Heart right ventricle (tissue), 16 donors: ENCODE data around the gene ARMC8. TPM values are rescaled to one million over a fixed set of nuclear protein-coding genes. Genes with fewer than 3 reads are reported as not detected.

ENCODE experiments used
- ATAC-seq, 8 donors: fragments of 200-7000 bp; cut with Tn5 transposase; one replicate each; pipeline ENCODE4 v1.9.1; 2020; ENCODE audit warnings: mild to moderate bottlenecking in 8 of 8, moderate library complexity in 8 of 8, moderate number of reproducible peaks in 1 of 8
- DNase-seq, 2 donors: peaks; one replicate each; pipeline ENCODE4 v3.0.0-alpha.2; 2020
- H3K27ac ChIP-seq, 10 donors: fragments of 200-600 bp; sonication (generic) in 2 of 10; one replicate each; pipeline versions ENCODE4 v1.5.0 to v1.8.0; 2020 to 2022; ENCODE audit warnings: mild to moderate bottlenecking in 3 of 10
- H3K27me3 ChIP-seq, 7 donors: fragments of 200-600 bp; one replicate each; pipeline ENCODE4 v1.8.0; 2021 to 2022; ENCODE audit warnings: mild to moderate bottlenecking in 2 of 7
- H3K36me3 ChIP-seq, 9 donors: fragments of 200-600 bp; sonication (generic) in 1 of 9; one replicate each; pipeline versions ENCODE4 v1.5.0 to v1.8.0; 2020 to 2022; ENCODE audit warnings: mild to moderate bottlenecking in 2 of 9
- H3K4me1 ChIP-seq, 9 donors: fragments of 200-600 bp; sonication (generic) in 1 of 9; one replicate each; pipeline versions ENCODE4 v1.5.0 to v1.8.0; 2020 to 2022; ENCODE audit warnings: mild to moderate bottlenecking in 4 of 9
- H3K4me3 ChIP-seq, 10 donors: fragments of 200-600 bp; sonication (generic) in 2 of 10; one replicate each; pipeline versions ENCODE4 v1.5.0 to v1.8.0; 2020 to 2022; ENCODE audit warnings: mild to moderate bottlenecking in 7 of 10, moderate library complexity in 2 of 10
- H3K9me3 ChIP-seq, 11 donors: fragments of 200-600 bp in 10 of 11; sonication (generic) in 2 of 11; one replicate each; pipeline versions ENCODE4 v1.5.0 to v1.8.0; 2013 to 2022; ENCODE audit warnings: mild to moderate bottlenecking in 2 of 11, control low read depth in 1 of 11, moderate library complexity in 1 of 11
- WGBS, 2 donors: extraction: QIAGEN DNeasy Blood & Tissue Kit; methylation state at CpG; one replicate each; pipeline ENCODE4 v1.1.7; 2013; ENCODE audit warnings: inconsistent platforms in 1 of 2; 5-methylcytosine and 5-hydroxymethylcytosine counted together
- intact Hi-C, 10 donors: fragments of 100-400 bp; cut with DNase I; formaldehyde crosslinking; loops; one replicate each; pipeline versions ENCODE4 v1.11.1 to v1.14.2; 2022
- polyA plus RNA-seq, 2 donors: library from polyadenylated mRNA; stranded (reverse); fragments of 200-250 nt; gene quantifications; one replicate each; pipeline ENCODE4 v1.2.3, GENCODE V29; 2013
- total RNA-seq, 10 donors: library from RNA; stranded (reverse); fragmentation: NEBNext Ultra II Directional in 3 of 10; extraction: Animal tissue kit (Norgen Biotek cat#: 25700) in 3 of 10; gene quantifications; one replicate each; pipeline versions ENCODE4 v1.2.1 to v1.2.4, GENCODE V29; 2021 to 2023
- TF ChIP-seq, protein P1 (sequence below), 9 donors: fragments of 200-600 bp; sonication (generic) in 2 of 9; IDR thresholded peaks; one replicate each; pipeline versions ENCODE4 v1.5.0 to v1.8.0; 2021 to 2022; ENCODE audit warnings: antibody characterized with exemption in 9 of 9, mild to moderate bottlenecking in 5 of 9, moderate library complexity in 1 of 9
- donor health status: Arrhythmogenic right ventricular cardiomyopathy.
- donor health status: ischemic (EF 13 %, LVEDD 7.1; RV severe dilation, severe dysfunction).
- donor health status: healthy with polysubstance abuse.
- donor health status: DM: no; HTN: yes; CAD: no.
- donor health status: DM: no; HTN: no; CAD: no.
- donor health status: ischemic (EF 25% LVEDD 6.9; RV normal size, moderate dysfunction).
- donor health status: ischemic (EF 25% LVEDD 5.7; RV mildly dilated, moderate dysfunction).
- donor health status: healthy.
- donor health status: DM: yes; HTN: yes; CAD: no.
- donor health status: Ischemic cardiomyopathy.
- donor health status: ischemic (EF 35%, LVEDD 5.7; RV mildly dilated, moderate dysfunction).
- donor health status: nonischemic (EF 11% LVEDD 7.7; RV severe dilation, severe dysfunction).
- donor health status: DM: yes; HTN: yes; CAD: no.
- donor health status: PGD.
- donor health status: ischemic (EF 29% LVEDD 5.4; RV normal size, mild dysfunction).
- donor health status: nonischemic (EF 23%, LVEDD 6.1; RV moderate dilation, normal function).

ARMC8 gene
- total and polyA plus RNA-seq, 12 donors, result 13.8 to 49.3 (median 30.0) TPM

DNA sequence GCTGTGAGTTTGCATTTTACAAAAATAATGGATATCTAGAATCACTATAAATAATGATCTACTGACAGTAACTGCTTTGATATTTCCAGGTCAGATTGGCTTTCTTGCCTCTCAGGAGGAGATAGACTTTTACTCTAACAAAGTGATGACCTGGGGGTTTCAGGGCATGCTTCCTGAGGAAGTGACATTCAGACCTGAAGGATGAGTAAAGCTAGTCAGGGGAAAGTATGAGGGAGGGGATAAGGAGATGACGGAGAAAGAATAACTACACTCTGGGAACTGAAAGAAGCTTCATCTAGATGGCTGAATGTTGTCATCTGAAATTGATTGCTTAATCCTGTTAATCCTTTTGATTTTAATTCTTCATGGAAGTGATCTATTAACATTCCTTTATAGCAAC is 32.2 kb downstream of the ARMC8 start:
- intact Hi-C loops, result no loop called here
- ATAC-seq, result no peak
- no peak for DNase-seq
- peaks cover 0 to 43% (median 7%) of the 10 kb centered on the region in 9 donors for H3K4me1 ChIP-seq
- H3K36me3 ChIP-seq, result peaks cover 0 to 39% (median 11%) of the 10 kb centered on the region in 9 donors
- no peak overlapping the region for H3K4me3 ChIP-seq
- 64 to 78% methylated on average over 1 of the region's 1 CpG for WGBS, 2 donors
- H3K27me3 ChIP-seq, result no peaks in the 10 kb centered on the region
- no peaks in the 10 kb centered on the region for H3K9me3 ChIP-seq
- no peak overlapping the region for H3K27ac ChIP-seq
- TF ChIP-seq, protein P1, sequence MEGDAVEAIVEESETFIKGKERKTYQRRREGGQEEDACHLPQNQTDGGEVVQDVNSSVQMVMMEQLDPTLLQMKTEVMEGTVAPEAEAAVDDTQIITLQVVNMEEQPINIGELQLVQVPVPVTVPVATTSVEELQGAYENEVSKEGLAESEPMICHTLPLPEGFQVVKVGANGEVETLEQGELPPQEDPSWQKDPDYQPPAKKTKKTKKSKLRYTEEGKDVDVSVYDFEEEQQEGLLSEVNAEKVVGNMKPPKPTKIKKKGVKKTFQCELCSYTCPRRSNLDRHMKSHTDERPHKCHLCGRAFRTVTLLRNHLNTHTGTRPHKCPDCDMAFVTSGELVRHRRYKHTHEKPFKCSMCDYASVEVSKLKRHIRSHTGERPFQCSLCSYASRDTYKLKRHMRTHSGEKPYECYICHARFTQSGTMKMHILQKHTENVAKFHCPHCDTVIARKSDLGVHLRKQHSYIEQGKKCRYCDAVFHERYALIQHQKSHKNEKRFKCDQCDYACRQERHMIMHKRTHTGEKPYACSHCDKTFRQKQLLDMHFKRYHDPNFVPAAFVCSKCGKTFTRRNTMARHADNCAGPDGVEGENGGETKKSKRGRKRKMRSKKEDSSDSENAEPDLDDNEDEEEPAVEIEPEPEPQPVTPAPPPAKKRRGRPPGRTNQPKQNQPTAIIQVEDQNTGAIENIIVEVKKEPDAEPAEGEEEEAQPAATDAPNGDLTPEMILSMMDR (IDR thresholded peaks at IDR 0.05), result no peak

DNA sequence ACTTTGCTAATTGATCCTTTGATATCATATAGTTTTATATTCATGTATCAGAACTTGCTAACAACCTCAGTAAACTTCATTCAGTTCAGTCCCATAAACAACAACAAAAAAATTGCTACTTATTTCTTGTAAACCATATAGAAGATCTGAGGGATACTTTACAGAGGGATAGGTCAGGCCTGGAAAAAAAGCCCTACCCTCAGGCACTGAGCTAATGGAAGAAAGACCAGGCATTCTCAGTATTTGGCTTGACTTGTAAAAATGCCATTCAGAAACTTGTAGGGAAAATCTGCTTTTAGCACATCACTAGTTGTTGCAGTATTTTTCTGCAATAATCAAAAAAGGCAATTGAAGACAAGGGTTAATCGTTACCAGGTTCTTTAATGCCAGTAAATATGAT is 33.1 kb downstream of the ARMC8 start:
- no peak overlapping the region for H3K27ac ChIP-seq
- TF ChIP-seq, protein P1 (IDR thresholded peaks at IDR 0.05), result no peak
- intact Hi-C loops, result no loop called here
- peaks cover 0 to 45% (median 19%) of the 10 kb centered on the region in 9 donors for H3K36me3 ChIP-seq
- ATAC-seq (no peak), DNase-seq (no peak)
- H3K9me3 ChIP-seq, result no peaks in the 10 kb centered on the region
- WGBS, 2 donors, result 93 to 99% methylated on average over 1 of the region's 1 CpG
- H3K4me1 ChIP-seq, result peaks cover 0 to 43% (median 7%) of the 10 kb centered on the region in 9 donors
- no peak overlapping the region for H3K4me3 ChIP-seq
- H3K27me3 ChIP-seq, result no peaks in the 10 kb centered on the region

DNA sequence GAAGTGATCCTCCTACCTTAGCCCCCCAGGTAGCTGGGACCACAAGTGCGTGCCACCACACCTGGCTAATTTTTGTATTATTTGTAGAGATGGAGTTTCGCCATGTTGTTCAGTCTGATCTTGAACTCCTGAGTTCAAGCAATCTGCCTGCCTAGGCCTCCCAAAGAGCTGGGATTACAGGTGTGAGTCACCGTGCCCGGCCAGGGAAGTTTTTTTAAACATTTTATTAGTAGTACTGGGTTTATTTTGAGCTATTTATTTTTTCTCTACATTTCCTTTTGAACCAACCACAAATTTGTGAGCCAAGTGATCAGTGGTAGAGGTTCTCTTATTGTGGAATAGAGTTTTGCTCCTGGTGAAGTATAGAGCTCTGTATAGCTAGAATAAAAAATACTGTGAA is 33.7 kb downstream of the ARMC8 start:
- Histone ChIP-seq H3K4me3 (no peak overlapping the region), H3K36me3 (peaks cover 0 to 45% (median 23%) of the 10 kb centered on the region in 9 donors), H3K27ac (no peak overlapping the region), H3K27me3 (no peaks in the 10 kb centered on the region), H3K9me3 (no peaks in the 10 kb centered on the region), H3K4me1 (peaks cover 0 to 43% (median 7%) of the 10 kb centered on the region in 9 donors)
- no peak for DNase-seq
- WGBS, 2 donors, result 95 to 98% methylated on average over 4 of the region's 4 CpGs
- intact Hi-C loops, result no loop called here
- TF ChIP-seq, protein P1 (IDR thresholded peaks at IDR 0.05), result no peak
- ATAC-seq, result no peak

DNA sequence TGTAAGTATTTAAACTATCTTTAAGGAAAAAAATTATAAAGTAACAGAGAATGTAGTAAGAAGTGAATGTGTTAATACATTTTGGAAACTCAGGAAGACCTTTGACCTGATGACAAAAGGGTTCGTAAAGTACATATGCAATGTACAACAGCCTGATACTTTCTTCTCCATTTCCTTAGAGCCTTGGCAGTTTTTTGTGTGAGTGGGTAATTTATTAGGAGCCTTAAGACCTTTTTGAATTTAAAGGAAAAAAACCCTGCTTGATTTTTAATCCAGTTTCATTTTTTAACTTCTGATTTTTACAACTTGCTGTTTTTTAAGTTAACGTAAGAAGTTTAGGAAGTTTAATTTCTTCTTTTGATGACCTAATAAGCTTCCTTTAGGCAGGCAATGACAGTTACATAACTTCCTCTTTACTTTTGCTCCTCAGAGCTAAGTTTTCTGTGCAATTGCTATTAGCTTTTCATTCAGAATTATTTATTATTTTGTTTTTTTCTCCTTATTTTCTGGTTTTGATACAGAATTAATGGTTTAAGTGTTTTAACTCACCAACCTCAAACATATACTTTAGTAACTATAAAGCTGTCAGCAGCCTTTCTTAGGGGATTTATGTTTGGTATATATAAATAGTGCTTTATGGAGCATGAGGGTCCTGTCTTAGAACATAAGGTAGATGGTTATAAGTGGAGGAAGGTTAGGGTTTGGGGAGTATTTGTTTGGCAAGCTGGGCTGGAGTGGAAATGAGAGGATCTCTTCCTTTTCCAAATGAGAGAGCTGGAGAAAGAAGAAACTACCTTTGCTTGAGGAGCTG is 35.2 kb downstream of the ARMC8 start:
- no peak for DNase-seq
- H3K36me3 ChIP-seq, result peaks cover 0 to 56% (median 35%) of the 10 kb centered on the region in 9 donors
- WGBS, 2 donors, result 53 to 66% methylated on average over 2 of the region's 2 CpGs
- TF ChIP-seq, protein P1 (IDR thresholded peaks at IDR 0.05), result no peak
- peaks cover 0 to 43% (median 7%) of the 10 kb centered on the region in 9 donors for H3K4me1 ChIP-seq
- ATAC-seq, result no peak
- no peaks in the 10 kb centered on the region for H3K27me3 ChIP-seq
- intact Hi-C loops, result no loop called here
- H3K9me3 ChIP-seq, result no peaks in the 10 kb centered on the region
- peak overlapping the region in 6 of 10 donors; percentile 4 to 83 (median 18) for H3K27ac ChIP-seq
- no peak overlapping the region for H3K4me3 ChIP-seq
